Karpas-422 (cell line): ENCODE measurements around the gene HOXD8. TPM values are rescaled to one million over a fixed set of nuclear protein-coding genes. Genes with fewer than 3 reads are reported as not detected.
A peak's percentile ranks its signal among the peaks of the same experiment; 100 is the strongest.

Experiments used
- DNase-seq: peaks from one replicate; pipeline ENCODE4 v3.0.0-alpha.2; 2015
- H2AFZ ChIP-seq: fragments of 200-600 bp; sonication (generic); 2 replicates; pipeline ENCODE4 v1.6.1; 2014; ENCODE audit warnings: antibody characterized with exemption, low read length, mixed read lengths
- H3K27ac ChIP-seq: fragments of 200-600 bp; sonication (generic); 2 replicates; pipeline ENCODE4 v1.5.1; 2014; ENCODE audit warnings: mild to moderate bottlenecking, low read length, moderate library complexity
- H3K27me3 ChIP-seq: fragments of 200-600 bp; sonication (generic); 2 replicates; pipeline ENCODE4 v1.6.1; 2014; ENCODE audit warnings: low read length, mixed read lengths
- H3K36me3 ChIP-seq: fragments of 200-600 bp; sonication (generic); 2 replicates; pipeline ENCODE4 v1.6.1; 2014; ENCODE audit warnings: low read length, mixed read lengths; ENCODE audit not compliant: insufficient read depth
- H3K4me1 ChIP-seq: fragments of 200-600 bp; sonication (generic); 2 replicates; pipeline ENCODE4 v1.6.1; 2014; ENCODE audit warnings: mild to moderate bottlenecking, low read length, mixed read lengths
- H3K4me2 ChIP-seq: fragments of 200-600 bp; sonication (generic); 2 replicates; pipeline ENCODE4 v1.6.1; 2014; ENCODE audit warnings: low read length, low read depth, mild to moderate bottlenecking; ENCODE audit not compliant: poor library complexity, severe bottlenecking
- H3K4me3 ChIP-seq: fragments of 200-600 bp; sonication (generic); 2 replicates; pipeline ENCODE4 v1.5.1; 2014; ENCODE audit warnings: mild to moderate bottlenecking, antibody characterized with exemption, low read length, mixed read lengths
- H3K79me2 ChIP-seq: fragments of 200-600 bp; sonication (generic); 2 replicates; pipeline ENCODE4 v1.6.1; 2014; ENCODE audit warnings: mild to moderate bottlenecking, low read length, mixed read lengths
- H3K9ac ChIP-seq: fragments of 200-600 bp; sonication (generic); 2 replicates; pipeline ENCODE4 v1.6.0; 2014; ENCODE audit warnings: low read length
- H3K9me2 ChIP-seq: fragments of 200-600 bp; sonication (generic), shearing (Covaris generic); replicated peaks from 2 replicates; pipeline ENCODE4 v1.6.0; 2014; ENCODE audit warnings: mild to moderate bottlenecking, low read length, moderate library complexity; ENCODE audit not compliant: insufficient read depth
- H3K9me3 ChIP-seq: fragments of 300-700, 200-600 bp; sonication (generic); 2 replicates; pipeline ENCODE4 v1.6.1; 2014; ENCODE audit warnings: low read length, mixed read lengths
- H4K20me1 ChIP-seq: fragments of 200-600 bp; sonication (generic); 2 replicates; pipeline ENCODE4 v1.6.1; 2014; ENCODE audit warnings: mild to moderate bottlenecking, antibody characterized with exemption, low read length, low read depth; ENCODE audit not compliant: insufficient read depth
- total RNA-seq: library from RNA; depleted of rRNA; stranded (reverse); fragments of >200 nt; shearing (Covaris generic); gene quantifications from 2 replicates; pipeline ENCODE4 v1.2.3, GENCODE V29; 2014; ENCODE audit warnings: low replicate concordance

The HOXD8 gene
- total RNA-seq, 1 experiment from 2014 or later = not detected

GRCh38 chr2:176118601-176119339, 10.7 kb upstream of the HOXD8 start:
- Histone ChIP-seq H3K9me3 (no peaks in the 10 kb centered on the region), H3K4me2 (peak overlapping the region; percentile 44)

GRCh38 chr2:176120364-176121189, 8.9 kb upstream of the HOXD8 start:
- Histone ChIP-seq H2AFZ (no peak overlapping the region), H4K20me1 (no peaks in the 10 kb centered on the region), H3K27me3 (no peaks in the 10 kb centered on the region), H3K36me3 (no peaks in the 10 kb centered on the region), H3K9me3 (no peaks in the 10 kb centered on the region), H3K79me2 (no peaks in the 10 kb centered on the region), H3K27ac (no peak overlapping the region), H3K4me3 (no peak overlapping the region), H3K9ac (no peak overlapping the region), H3K9me2 (no peaks in the 10 kb centered on the region), H3K4me1 (no peaks in the 10 kb centered on the region), H3K4me2 (no peak overlapping the region)
- DNase-seq = no peak

More at GRCh38 chr2:176118601-176119339, 10.7 kb upstream of the HOXD8 start:
- Histone ChIP-seq H3K4me1 (no peaks in the 10 kb centered on the region), H2AFZ (no peak overlapping the region), H3K4me3 (peak overlapping the region; percentile 40; the same call in 1 of the 2 replicates), H4K20me1 (no peaks in the 10 kb centered on the region), H3K27me3 (no peaks in the 10 kb centered on the region), H3K36me3 (no peaks in the 10 kb centered on the region), H3K9ac (0 out of 2 replicates have a peak overlapping the region, but pooled peaks have one; percentile 27), H3K9me2 (no peaks in the 10 kb centered on the region), H3K27ac (no peak overlapping the region), H3K79me2 (no peaks in the 10 kb centered on the region)
- DNase-seq = peak; percentile 79

GRCh38 chr2:176121190-176122051, 8.1 kb upstream of the HOXD8 start:
- Histone ChIP-seq H3K27ac (no peak overlapping the region), H3K27me3 (no peaks in the 10 kb centered on the region), H3K9ac (no peak overlapping the region), H3K9me3 (no peaks in the 10 kb centered on the region), H2AFZ (no peak overlapping the region), H4K20me1 (no peaks in the 10 kb centered on the region), H3K9me2 (no peaks in the 10 kb centered on the region), H3K79me2 (no peaks in the 10 kb centered on the region), H3K4me1 (no peaks in the 10 kb centered on the region), H3K4me2 (no peak overlapping the region), H3K36me3 (no peaks in the 10 kb centered on the region), H3K4me3 (no peak overlapping the region)
- DNase-seq = no peak

- Histone ChIP-seq H3K9me2 (no peaks in the 10 kb centered on the region), H3K4me3 (no peak overlapping the region), H3K36me3 (no peaks in the 10 kb centered on the region), H4K20me1 (no peaks in the 10 kb centered on the region), H3K79me2 (no peaks in the 10 kb centered on the region), H3K9me3 (no peaks in the 10 kb centered on the region), H2AFZ (no peak overlapping the region), H3K4me1 (peaks cover under 1% of the 10 kb centered on the region; the same call in 1 of the 2 replicates), H3K27ac (no peak overlapping the region), H3K4me2 (no peak overlapping the region), H3K27me3 (no peaks in the 10 kb centered on the region), H3K9ac (no peak overlapping the region)
- no peak for DNase-seq
Observed at GRCh38 chr2:176122052-176122682, 7.3 kb upstream of the HOXD8 start.

- H3K36me3 ChIP-seq = no peaks in the 10 kb centered on the region
- H3K9ac ChIP-seq = no peak within 1 kb of the TSS
- no peak within 1 kb of the TSS for H3K27ac ChIP-seq
- no peak for DNase-seq
- H3K27me3 ChIP-seq = no peaks in the 10 kb centered on the region
- no peaks in the 10 kb centered on the region for H3K9me2 ChIP-seq
- no peak within 1 kb of the TSS for H3K4me2 ChIP-seq
- H3K4me3 ChIP-seq = no peak within 1 kb of the TSS
- H4K20me1 ChIP-seq = no peaks in the 10 kb centered on the region
- H2AFZ ChIP-seq = no peak within 1 kb of the TSS
- H3K79me2 ChIP-seq = no peaks in the 10 kb centered on the region
- H3K9me3 ChIP-seq = no peaks in the 10 kb centered on the region
- H3K4me1 ChIP-seq = peaks cover 3% of the 10 kb centered on the region; the same call in 1 of the 2 replicates
Observed at GRCh38 chr2:176122683-176123410, 6.7 kb upstream of the HOXD8 start, which contains the start of gene HOXD9. Gene HOXD9 (plus strand): TSS chr2:176122719. CDS start chr2:176122769, 50 bp downstream.

GRCh38 chr2:176123411-176124109, 5.9 kb upstream of the HOXD8 start:
- H3K27ac ChIP-seq = no peak overlapping the region
- H3K4me2 ChIP-seq = no peak overlapping the region
- DNase-seq = no peak
- H2AFZ ChIP-seq = no peak overlapping the region
- H4K20me1 ChIP-seq = no peaks in the 10 kb centered on the region
- peaks cover 3% of the 10 kb centered on the region; the same call in 1 of the 2 replicates for H3K4me1 ChIP-seq
- H3K27me3 ChIP-seq = no peaks in the 10 kb centered on the region
- no peak overlapping the region for H3K4me3 ChIP-seq
- H3K9me2 ChIP-seq = no peaks in the 10 kb centered on the region
- no peak overlapping the region for H3K9ac ChIP-seq
- no peaks in the 10 kb centered on the region for H3K36me3 ChIP-seq
- H3K9me3 ChIP-seq = no peaks in the 10 kb centered on the region
- no peaks in the 10 kb centered on the region for H3K79me2 ChIP-seq
